ENCODE data around the gene RSPH1.

- TF ChIP-seq TCF4 (CRISPR knock-in tag; IDR thresholded peaks at IDR 0.05; ENCODE audit: borderline replicate concordance): no peak
- TF ChIP-seq ZFP3 (CRISPR knock-in tag; IDR thresholded peaks at IDR 0.05): no peak
- TF ChIP-seq TSHZ2 (CRISPR knock-in tag; IDR thresholded peaks at IDR 0.05): no peak
- TF ChIP-seq CSRNP3 (CRISPR knock-in tag; IDR thresholded peaks at IDR 0.05): no peak
- TF ChIP-seq GLIS3 (CRISPR knock-in tag; IDR thresholded peaks at IDR 0.05): no peak
- TF ChIP-seq ZNF565 (CRISPR knock-in tag; conservative IDR thresholded peaks at IDR 0.05; ENCODE audit: low read depth): no peak
- no peak for TF ChIP-seq PATZ1 (CRISPR knock-in tag; IDR thresholded peaks at IDR 0.05; ENCODE audit: borderline replicate concordance)
- TF ChIP-seq POU6F1 (CRISPR knock-in tag; IDR thresholded peaks at IDR 0.05; ENCODE audit: borderline replicate concordance, low read depth): no peak
- TF ChIP-seq ZC3H10 (CRISPR knock-in tag; IDR thresholded peaks at IDR 0.05): no peak
- TF ChIP-seq RARB (CRISPR knock-in tag; IDR thresholded peaks at IDR 0.05): no peak
- no peak for TF ChIP-seq BACH2 (CRISPR knock-in tag; IDR thresholded peaks at IDR 0.05; ENCODE audit: borderline replicate concordance)
- TF ChIP-seq SNAI2 (CRISPR knock-in tag; IDR thresholded peaks at IDR 0.05): no peak
These were observed 19.4 kb downstream of the RSPH1 start for GRCh38 chr21:42476388-42477331.
